ENCODE data around the gene C2CD4B.
A peak's percentile ranks its signal among the peaks of the same experiment; 100 is the strongest.

Gene C2CD4B

GRCh38 chr15:62121273-62122015, 43.6 kb downstream of the C2CD4B start:
- TF ChIP-seq, protein P1, sequence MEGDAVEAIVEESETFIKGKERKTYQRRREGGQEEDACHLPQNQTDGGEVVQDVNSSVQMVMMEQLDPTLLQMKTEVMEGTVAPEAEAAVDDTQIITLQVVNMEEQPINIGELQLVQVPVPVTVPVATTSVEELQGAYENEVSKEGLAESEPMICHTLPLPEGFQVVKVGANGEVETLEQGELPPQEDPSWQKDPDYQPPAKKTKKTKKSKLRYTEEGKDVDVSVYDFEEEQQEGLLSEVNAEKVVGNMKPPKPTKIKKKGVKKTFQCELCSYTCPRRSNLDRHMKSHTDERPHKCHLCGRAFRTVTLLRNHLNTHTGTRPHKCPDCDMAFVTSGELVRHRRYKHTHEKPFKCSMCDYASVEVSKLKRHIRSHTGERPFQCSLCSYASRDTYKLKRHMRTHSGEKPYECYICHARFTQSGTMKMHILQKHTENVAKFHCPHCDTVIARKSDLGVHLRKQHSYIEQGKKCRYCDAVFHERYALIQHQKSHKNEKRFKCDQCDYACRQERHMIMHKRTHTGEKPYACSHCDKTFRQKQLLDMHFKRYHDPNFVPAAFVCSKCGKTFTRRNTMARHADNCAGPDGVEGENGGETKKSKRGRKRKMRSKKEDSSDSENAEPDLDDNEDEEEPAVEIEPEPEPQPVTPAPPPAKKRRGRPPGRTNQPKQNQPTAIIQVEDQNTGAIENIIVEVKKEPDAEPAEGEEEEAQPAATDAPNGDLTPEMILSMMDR (IDR thresholded peaks at IDR 0.05; ENCODE audit: insufficient read depth, missing control alignments) = no peak
- DNase-seq (ENCODE audit: insufficient read length, low spot score) = no peak
- no peak for FAIRE-seq

- DNase-seq (ENCODE audit: insufficient read length, low spot score) = no peak
- TF ChIP-seq, protein P1 (IDR thresholded peaks at IDR 0.05; ENCODE audit: insufficient read depth, missing control alignments) = no peak
- FAIRE-seq = no peak
These were observed 44.3 kb downstream of the C2CD4B start for GRCh38 chr15:62120776-62121175.

DNA sequence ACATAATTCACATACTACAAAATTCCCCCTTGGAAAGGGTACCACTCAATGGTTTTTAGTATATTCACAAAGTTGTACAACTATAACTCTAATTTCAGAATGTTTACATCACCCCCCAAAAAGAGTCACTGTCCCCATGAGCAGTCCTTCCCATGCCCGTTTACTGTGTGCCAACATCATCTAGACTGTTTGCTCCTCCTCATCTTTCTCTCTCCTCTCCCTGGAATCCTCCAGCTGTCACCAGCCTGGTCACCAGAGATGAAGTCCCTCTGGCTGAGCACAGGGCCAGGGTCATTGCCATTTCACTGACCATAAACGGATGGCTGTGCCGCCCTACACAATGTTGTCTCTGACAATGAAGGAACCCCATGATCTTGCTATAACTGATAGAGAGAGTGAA, 45.2 kb downstream of the C2CD4B start:
- FAIRE-seq = no peak

GRCh38 chr15:62119227-62119864, 45.7 kb downstream of the C2CD4B start:
- TF ChIP-seq, protein P1 (IDR thresholded peaks at IDR 0.05; ENCODE audit: insufficient read depth, missing control alignments) = no peak
- DNase-seq (ENCODE audit: insufficient read length, low spot score) (no peak), FAIRE-seq (no peak)

More for the DNA sequence above, 45.2 kb downstream of the C2CD4B start:
- no peak for DNase-seq (ENCODE audit: insufficient read length, low spot score)
- TF ChIP-seq, protein P1 (IDR thresholded peaks at IDR 0.05; ENCODE audit: insufficient read depth, missing control alignments) = no peak

GRCh38 chr15:62118520-62119226, 46.4 kb downstream of the C2CD4B start:
- TF ChIP-seq, protein P1 (IDR thresholded peaks at IDR 0.05; ENCODE audit: insufficient read depth, missing control alignments) = no peak
- FAIRE-seq (peak; percentile 46), DNase-seq (ENCODE audit: insufficient read length, low spot score) (no peak)

GRCh38 chr15:62115847-62116246, 49.2 kb downstream of the C2CD4B start:
- TF ChIP-seq, protein P1 (IDR thresholded peaks at IDR 0.05; ENCODE audit: insufficient read depth, missing control alignments) = no peak
- DNase-seq (ENCODE audit: insufficient read length, low spot score) (no peak), FAIRE-seq (no peak)
